K562 (cell line): ENCODE measurements around the gene HOXD12. TPM values are rescaled to one million over a fixed set of nuclear protein-coding genes. Genes with fewer than 3 reads are reported as not detected.

Experiments used
- ATAC-seq: fragments of 200-7000 bp; cut with Tn5 transposase; 3 replicates; pipeline ENCODE4 v1.9.1; 2020; ENCODE audit warnings: moderate library complexity
- BruUV-seq: library from RNA; stranded (reverse); fragments of 400-500 nt; replicated peaks from 2 replicates; lab custom pipeline; 2021; lab: Mats Ljungman, UMichigan
- CTCF ChIA-PET: fragments of 300-600 bp; formaldehyde crosslinking; extraction: SDS; loops from one replicate; lab custom pipeline; 2021; ENCODE audit warnings: low intra/inter-chr PET ratio; lab: Yijun Ruan, JAX
- POLR2A ChIA-PET: fragments of 300-600, 350-650 bp; sonication (Branson Sonifier 250); formaldehyde crosslinking; extraction: SDS; loops from one replicate; lab custom pipeline; 2021; ENCODE audit warnings: antibody characterized with exemption, inconsistent platforms; lab: Yijun Ruan, JAX
- DNase-seq, 4 experiments: peaks; one replicate each; pipeline versions ENCODE4 v3.0.0 to v3.0.0-alpha.2; 2011 to 2018; ENCODE audit warnings: low spot score in 3 of 4, mixed read lengths in 3 of 4; ENCODE audit errors: extremely low read depth in 1 of 4
- FAIRE-seq: peaks from 2 replicates; lab custom pipeline; 2011; peaks lifted over from hg19 to GRCh38; lab: Jason Lieb, UNC
- H2AFZ ChIP-seq: 2 replicates; pipeline ENCODE4 v1.6.0; 2011; ENCODE audit warnings: low read depth, low read length, control low read depth, inconsistent platforms
- H3K27ac ChIP-seq: fragments of 200-600 bp; 3 replicates; pipeline ENCODE4 v1.8.0; 2011; ENCODE audit warnings: low read depth, mild to moderate bottlenecking, control low read depth, inconsistent platforms, low read length, moderate library complexity, mixed read lengths; ENCODE audit errors: extremely low read depth
- H3K27me3 ChIP-seq, 2 experiments: fragments of 300-600 bp in 1 of 2; 2 replicates in 1 of 2; 3 replicates in 1 of 2; pipeline versions ENCODE4 v1.6.0 to v1.8.0; 2011; ENCODE audit warnings: inconsistent platforms in 2 of 2, low read length in 2 of 2, mild to moderate bottlenecking in 1 of 2, mixed read lengths in 1 of 2, moderate library complexity in 1 of 2; ENCODE audit not compliant: control insufficient read depth in 2 of 2, insufficient read depth in 2 of 2
- H3K36me3 ChIP-seq: fragments of 300-600 bp; 3 replicates; pipeline ENCODE4 v1.8.0; 2011; ENCODE audit warnings: mild to moderate bottlenecking, low read length, inconsistent platforms; ENCODE audit not compliant: control insufficient read depth, insufficient read depth
- H3K4me1 ChIP-seq, 2 experiments: fragments of 200-600 bp in 1 of 2; replicated peaks in 1 of 2; 2 replicates in 1 of 2; 3 replicates in 1 of 2; pipeline versions ENCODE4 v1.5.1 to v1.8.0; 2011; ENCODE audit warnings: inconsistent platforms in 2 of 2, low read length in 2 of 2, mild to moderate bottlenecking in 1 of 2, mixed read lengths in 1 of 2, moderate library complexity in 1 of 2; ENCODE audit not compliant: control insufficient read depth in 2 of 2, insufficient read depth in 2 of 2
- H3K4me2 ChIP-seq: 2 replicates; pipeline ENCODE4 v1.6.1; 2011; ENCODE audit warnings: low read length, control low read depth, inconsistent platforms, mixed read lengths; ENCODE audit not compliant: insufficient read depth
- H3K4me3 ChIP-seq: fragments of 200-600 bp; sonication (generic), shearing (Covaris generic); 2 replicates; pipeline ENCODE4 v1.5.1; 2016; ENCODE audit warnings: control low read depth, inconsistent platforms
- H3K79me2 ChIP-seq: fragments of 200-600 bp; 3 replicates; pipeline ENCODE4 v1.8.0; 2011; ENCODE audit warnings: low read length, inconsistent platforms; ENCODE audit not compliant: control insufficient read depth, insufficient read depth
- H3K9ac ChIP-seq, 2 experiments: 2 replicates each; pipeline versions ENCODE4 v1.6.0 to v1.6.1; 2011; ENCODE audit warnings: low read depth in 2 of 2, low read length in 2 of 2, control low read depth in 1 of 2, inconsistent platforms in 1 of 2, mild to moderate bottlenecking in 1 of 2, mixed read lengths in 1 of 2; ENCODE audit not compliant: insufficient read depth in 1 of 2
- H3K9me1 ChIP-seq: one replicate; pipeline ENCODE4 v1.6.0; 2011; ENCODE audit warnings: inconsistent platforms, mild to moderate bottlenecking, low read length, moderate library complexity; ENCODE audit not compliant: control insufficient read depth, insufficient read depth
- H3K9me3 ChIP-seq: replicated peaks from 2 replicates; pipeline ENCODE4 v1.5.1; 2011; ENCODE audit warnings: low read depth, low read length, inconsistent platforms; ENCODE audit not compliant: control insufficient read depth, insufficient read depth
- H4K20me1 ChIP-seq: replicated peaks from 2 replicates; pipeline ENCODE4 v1.6.1; 2011; ENCODE audit warnings: low read length, inconsistent platforms, mixed read lengths; ENCODE audit not compliant: control insufficient read depth, insufficient read depth
- BRD9 ChIP-seq: fragments of 450-650 bp; IDR thresholded peaks from 2 replicates; pipeline ENCODE4 v1.6.1; 2018; ENCODE audit warnings: low read depth; ENCODE audit not compliant: partially characterized antibody
- IFI16 ChIP-seq: fragments of 250-450 bp; sonication (Bioruptor Pico); IDR thresholded peaks from 2 replicates; pipeline ENCODE4 v2.1.2; 2022; ENCODE audit warnings: mild to moderate bottlenecking, inconsistent platforms
- NCOR1 ChIP-seq: fragments of 450-650 bp; IDR thresholded peaks from 2 replicates; pipeline ENCODE4 v1.6.1; 2016; ENCODE audit warnings: mild to moderate bottlenecking, moderate library complexity
- PHF8 ChIP-seq: fragments of 200-600 bp; sonication (generic); IDR thresholded peaks from 2 replicates; pipeline ENCODE4 v1.6.1; 2012; ENCODE audit warnings: mixed run types, mild to moderate bottlenecking, inconsistent platforms, low read length, moderate library complexity, borderline replicate concordance
- POLR2B ChIP-seq: fragments of 450-650 bp; IDR thresholded peaks from 2 replicates; pipeline ENCODE4 v1.6.1; 2018; ENCODE audit warnings: low read depth; ENCODE audit not compliant: partially characterized antibody
- RHOXF2B ChIP-seq: fragments of 250-450 bp; sonication (Bioruptor Pico); conservative IDR thresholded peaks from 2 replicates; pipeline ENCODE4 v1.5.1; 2021
- TAL1 ChIP-seq: fragments of 450-650 bp; IDR thresholded peaks from 2 replicates; pipeline ENCODE4 v1.6.1; 2016; ENCODE audit warnings: mild to moderate bottlenecking
- TGIF2 ChIP-seq: sonication (generic); formaldehyde crosslinking; IDR thresholded peaks from 2 replicates; pipeline ENCODE4 v1.8.1; 2022; ENCODE audit warnings: mild to moderate bottlenecking, missing genetic modification reagents, moderate library complexity
- TRIM28 ChIP-seq: fragments of 450-650 bp; IDR thresholded peaks from 2 replicates; pipeline ENCODE4 v1.6.1; 2017
- WGBS: fragments of 100-300 bp; shearing (Covaris generic); methylation state at CpG from one replicate; pipeline ENCODE4 v1.1.6; 2016; ENCODE audit warnings: low coverage, mixed read lengths; ENCODE audit not compliant: insufficient coverage; ENCODE audit errors: missing lambda C conversion rate; 5-methylcytosine and 5-hydroxymethylcytosine counted together
- in situ Hi-C: fragments of 300-500 bp; cut with MboI; formaldehyde crosslinking; loops from 4 replicates; pipeline ENCODE4 v1.15.0; 2018; ENCODE audit warnings: inconsistent platforms, mixed read lengths
- intact Hi-C: fragments of 100-400 bp; cut with micrococcal nuclease; formaldehyde crosslinking; loops from 2 replicates; pipeline ENCODE4 v1.14.2; 2022
- polyA plus RNA-seq, 8 experiments: library from polyadenylated mRNA; depleted of rRNA in 4 of 8; stranded (reverse) in 5 of 8; unstranded in 3 of 8; fragments of >200 nt; fragmentation: Nextera tagmentation in 2 of 8; fragmentation: Illumina TruSeq in 1 of 8; extraction: Ambion mirVana in 2 of 8; extraction: Trizol in 1 of 8; gene quantifications; 2 replicates each; pipeline versions ENCODE4 v1.2.1 to v1.2.3, GENCODE V29; 2011 to 2014; ENCODE audit warnings: inconsistent platforms in 1 of 8, missing spikeins in 1 of 8
- total RNA-seq, 7 experiments: library from RNA; depleted of rRNA in 6 of 7; stranded (reverse); fragments of >200 nt in 6 of 7; fragmentation: Illumina TruSeq in 2 of 7; extraction: Trizol in 2 of 7; gene quantifications; 2 replicates each; pipeline versions ENCODE4 v1.2.1 to v1.2.3, GENCODE V29; 2011 to 2021; ENCODE audit warnings: low replicate concordance in 1 of 7
- TF ChIP-seq, protein P1 (sequence below): sonication (generic); IDR thresholded peaks from 2 replicates; pipeline ENCODE4 v1.6.1; 2016
- TF ChIP-seq, protein P2 (sequence below): fragments of 250-450 bp; sonication (Bioruptor Pico); IDR thresholded peaks from 2 replicates; pipeline ENCODE4 v1.4.0; 2020; ENCODE audit warnings: mild to moderate bottlenecking, moderate library complexity

HOXD12 gene
- total and polyA plus RNA-seq, 9 of the 15 experiments (the other 6 are each of a cell fraction or from before 2014, with no cell fraction given) = not detected

DNA sequence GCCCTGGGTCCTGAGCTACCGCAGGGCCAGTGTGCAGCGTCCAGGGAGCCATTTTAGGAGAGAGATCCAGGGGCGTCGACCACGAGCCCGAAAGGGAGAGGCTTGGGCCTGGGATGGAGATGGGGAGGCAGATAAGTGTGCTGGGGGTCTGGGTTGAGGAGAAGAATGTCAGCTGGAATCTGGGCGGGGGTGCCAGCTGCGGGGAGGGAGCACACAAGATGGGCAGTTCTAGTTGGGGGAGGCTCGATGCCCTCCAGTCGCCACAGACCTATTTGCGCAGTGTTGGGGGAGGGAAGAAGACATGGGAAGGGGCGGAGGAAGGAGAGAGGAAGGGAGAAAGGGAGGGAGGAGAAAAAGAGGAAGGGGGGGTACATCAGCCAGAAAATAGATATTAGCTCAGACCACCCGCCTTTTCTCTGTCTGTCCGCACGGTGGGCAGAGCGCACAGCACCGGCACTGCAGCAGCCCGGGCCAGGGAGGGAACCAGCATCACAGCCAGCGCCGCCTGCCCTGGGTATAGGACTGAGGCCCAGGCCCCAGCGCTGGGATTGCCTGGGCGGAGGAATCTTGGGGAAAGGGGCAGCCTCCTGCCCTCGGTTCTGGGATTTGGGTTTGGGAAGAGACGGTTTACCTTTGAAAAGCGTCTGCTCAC is 5.6 kb downstream of the HOXD12 start:
- intact Hi-C loops = no loop called here
- Histone ChIP-seq H3K27me3 (peaks cover 47 to 62% of the 10 kb centered on the region in 2 experiments), H3K4me3 (no peak overlapping the region), H3K4me1 (peaks cover 0 to 11% of the 10 kb centered on the region in 2 experiments; a peak in 1 of 5 replicates), H3K9ac (no peak overlapping the region), H3K36me3 (no peaks in the 10 kb centered on the region)
- CTCF ChIA-PET = no interaction called here
- in situ Hi-C loops = no loop called here
- TF ChIP-seq BRD9 (no peak), IFI16 (CRISPR knock-in tag) (no peak), NCOR1 (no peak), TRIM28 (no peak), TAL1 (no peak), RHOXF2B (no peak), PHF8 (no peak), TGIF2 (CRISPR knock-in tag) (no peak), POLR2B (no peak)
- TF ChIP-seq, protein P1, sequence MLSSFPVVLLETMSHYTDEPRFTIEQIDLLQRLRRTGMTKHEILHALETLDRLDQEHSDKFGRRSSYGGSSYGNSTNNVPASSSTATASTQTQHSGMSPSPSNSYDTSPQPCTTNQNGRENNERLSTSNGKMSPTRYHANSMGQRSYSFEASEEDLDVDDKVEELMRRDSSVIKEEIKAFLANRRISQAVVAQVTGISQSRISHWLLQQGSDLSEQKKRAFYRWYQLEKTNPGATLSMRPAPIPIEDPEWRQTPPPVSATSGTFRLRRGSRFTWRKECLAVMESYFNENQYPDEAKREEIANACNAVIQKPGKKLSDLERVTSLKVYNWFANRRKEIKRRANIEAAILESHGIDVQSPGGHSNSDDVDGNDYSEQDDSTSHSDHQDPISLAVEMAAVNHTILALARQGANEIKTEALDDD = no peak
- TF ChIP-seq, protein P2, sequence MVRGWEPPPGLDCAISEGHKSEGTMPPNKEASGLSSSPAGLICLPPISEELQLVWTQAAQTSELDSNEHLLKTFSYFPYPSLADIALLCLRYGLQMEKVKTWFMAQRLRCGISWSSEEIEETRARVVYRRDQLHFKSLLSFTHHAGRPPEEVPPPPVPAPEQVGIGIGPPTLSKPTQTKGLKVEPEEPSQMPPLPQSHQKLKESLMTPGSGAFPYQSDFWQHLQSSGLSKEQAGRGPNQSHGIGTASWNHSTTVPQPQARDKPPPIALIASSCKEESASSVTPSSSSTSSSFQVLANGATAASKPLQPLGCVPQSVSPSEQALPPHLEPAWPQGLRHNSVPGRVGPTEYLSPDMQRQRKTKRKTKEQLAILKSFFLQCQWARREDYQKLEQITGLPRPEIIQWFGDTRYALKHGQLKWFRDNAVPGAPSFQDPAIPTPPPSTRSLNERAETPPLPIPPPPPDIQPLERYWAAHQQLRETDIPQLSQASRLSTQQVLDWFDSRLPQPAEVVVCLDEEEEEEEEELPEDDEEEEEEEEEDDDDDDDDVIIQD (CRISPR knock-in tag) = no peak
- TF ChIP-seq, all 486 proteins: peak for 0
- DNase-seq (no peak), FAIRE-seq (no peak), ATAC-seq (no peak)
- 13% methylated on average over 23 of the region's 25 CpGs for WGBS
- Histone ChIP-seq H3K79me2 (no peaks in the 10 kb centered on the region), H3K9me3 (no peaks in the 10 kb centered on the region), H4K20me1 (peaks cover 4% of the 10 kb centered on the region; the same call in 1 of the 2 replicates), H3K9me1 (no peaks in the 10 kb centered on the region), H3K27ac (no peak overlapping the region), H3K4me2 (no peak overlapping the region), H2AFZ (no peak overlapping the region)
- BruUV-seq = no TSS peak
- POLR2A ChIA-PET = no interaction called here
